Transverse colon (tissue), 3 donors: ENCODE results near the gene XYLT1.

Source experiments
- CTCF ChIP-seq, 5 experiments: fragments of 200-600 bp in 3 of 5; fragments of 450-650 bp in 2 of 5; sonication (generic) in 3 of 5; IDR thresholded peaks; 1 replicate in 2 of 5; 2 replicates in 3 of 5; pipeline ENCODE4 v1.5.1; 2016 to 2017; ENCODE audit warnings: antibody characterized with exemption in 5 of 5, inconsistent platforms in 3 of 5, mild to moderate bottlenecking in 2 of 5, moderate library complexity in 1 of 5
- EP300 ChIP-seq: sonication (generic); formaldehyde crosslinking; IDR thresholded peaks from one replicate; pipeline ENCODE4 v1.6.1; 2017; ENCODE audit warnings: antibody characterized with exemption, low read depth
- POLR2A ChIP-seq: fragments of 450-650 bp; IDR thresholded peaks from one replicate; pipeline ENCODE4 v1.6.1; 2016; ENCODE audit warnings: antibody characterized with exemption, mild to moderate bottlenecking, moderate library complexity

- TF ChIP-seq CTCF (IDR thresholded peaks at IDR 0.05) (no peak), POLR2A (no peak), EP300 (no peak)
These were observed 242.1 kb downstream of the XYLT1 start for GRCh38 chr16:17228708-17229055.
